ENCODE results near the gene DIRAS2.

The DIRAS2 gene

GRCh38 chr9:90641884-90642487 is 638 bp downstream of the DIRAS2 start:
- CTCF ChIA-PET, result interaction anchor here (0.6 kb wide), 1 partner anchor 801 kb away, joined by 4 read pairs; no protein-coding TSS in a partner anchor
- no peak for TF ChIP-seq ARNT (IDR thresholded peaks at IDR 0.05)
- POLR2A ChIA-PET, result no interaction called here
- DNase-seq (ENCODE audit: extremely low spot score), result no peak

DNA sequence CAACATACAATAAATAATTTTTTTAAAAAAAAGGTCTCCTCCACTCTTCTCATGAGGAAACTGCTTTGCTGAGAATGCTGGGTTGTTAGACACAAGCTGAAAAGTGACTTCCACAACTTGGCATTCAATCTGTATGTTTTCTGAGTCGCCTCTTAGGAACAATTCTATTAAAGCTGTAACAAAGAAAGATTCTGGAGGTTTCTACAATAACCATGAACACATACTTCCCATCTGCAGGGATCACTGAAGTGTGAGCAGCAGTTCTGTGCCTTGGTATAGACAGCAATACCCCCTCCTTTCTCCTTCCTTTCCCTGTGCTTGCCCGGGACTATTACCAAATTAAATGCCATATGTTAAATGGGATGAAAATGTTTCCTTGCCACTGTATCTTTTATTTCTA is 1.5 kb downstream of the DIRAS2 start:
- DNase-seq (ENCODE audit: extremely low spot score), result no peak
- ChIA-PET CTCF (no interaction called here), POLR2A (no interaction called here)
- TF ChIP-seq ELF4 (IDR thresholded peaks at IDR 0.05), result no peak
- no peak for TF ChIP-seq NFRKB (IDR thresholded peaks at IDR 0.05)
- no peak for TF ChIP-seq PKNOX1 (IDR thresholded peaks at IDR 0.05)
- no peak for TF ChIP-seq TARDBP (IDR thresholded peaks at IDR 0.05)
- TF ChIP-seq SUZ12 (IDR thresholded peaks at IDR 0.05), result no peak
- TF ChIP-seq FOXA1 (IDR thresholded peaks at IDR 0.05), result no peak
- TF ChIP-seq LEF1 (IDR thresholded peaks at IDR 0.05; ENCODE audit: borderline replicate concordance), result no peak
- no peak for TF ChIP-seq ZNF384 (IDR thresholded peaks at IDR 0.05)
- TF ChIP-seq L3MBTL2 (conservative IDR thresholded peaks at IDR 0.05), result no peak
- no peak for TF ChIP-seq BHLHE40 (IDR thresholded peaks at IDR 0.05; ENCODE audit: borderline replicate concordance)
- no peak for TF ChIP-seq FOXK2 (IDR thresholded peaks at IDR 0.05)
- no peak for TF ChIP-seq FOXM1 (IDR thresholded peaks at IDR 0.05; ENCODE audit: borderline replicate concordance)
- TF ChIP-seq CTBP1 (IDR thresholded peaks at IDR 0.05; ENCODE audit: borderline replicate concordance), result no peak
- TF ChIP-seq ARNT (IDR thresholded peaks at IDR 0.05), result no peak
- no peak for TF ChIP-seq HDGF (IDR thresholded peaks at IDR 0.05; ENCODE audit: borderline replicate concordance)
- TF ChIP-seq SP1 (IDR thresholded peaks at IDR 0.05), result no peak

- DNase-seq (ENCODE audit: extremely low spot score), result no peak
- no peak for TF ChIP-seq LEF1 (IDR thresholded peaks at IDR 0.05; ENCODE audit: borderline replicate concordance)
- TF ChIP-seq NFRKB (IDR thresholded peaks at IDR 0.05), result no peak
- TF ChIP-seq HDGF (IDR thresholded peaks at IDR 0.05; ENCODE audit: borderline replicate concordance), result no peak
- TF ChIP-seq PKNOX1 (IDR thresholded peaks at IDR 0.05), result no peak
- no peak for TF ChIP-seq FOXA1 (IDR thresholded peaks at IDR 0.05)
- TF ChIP-seq FOXK2 (IDR thresholded peaks at IDR 0.05), result no peak
- TF ChIP-seq SP1 (IDR thresholded peaks at IDR 0.05), result no peak
- no peak for TF ChIP-seq ELF4 (IDR thresholded peaks at IDR 0.05)
- no peak for TF ChIP-seq ARNT (IDR thresholded peaks at IDR 0.05)
- no peak for TF ChIP-seq ZNF384 (IDR thresholded peaks at IDR 0.05)
- ChIA-PET CTCF (no interaction called here), POLR2A (no interaction called here)
These were observed 2.3 kb downstream of the DIRAS2 start for GRCh38 chr9:90640361-90640760.

GRCh38 chr9:90637626-90638025 is 5.0 kb downstream of the DIRAS2 start:
- POLR2A ChIA-PET, result no interaction called here
- TF ChIP-seq PKNOX1 (IDR thresholded peaks at IDR 0.05), result no peak
- no peak for TF ChIP-seq BHLHE40 (IDR thresholded peaks at IDR 0.05; ENCODE audit: borderline replicate concordance)
- no peak for TF ChIP-seq SUZ12 (IDR thresholded peaks at IDR 0.05)
- no peak for TF ChIP-seq HDGF (IDR thresholded peaks at IDR 0.05; ENCODE audit: borderline replicate concordance)
- no peak for TF ChIP-seq LEF1 (IDR thresholded peaks at IDR 0.05; ENCODE audit: borderline replicate concordance)
- CTCF ChIA-PET, result no interaction called here
- no peak for DNase-seq (ENCODE audit: extremely low spot score)

GRCh38 chr9:90632647-90633207 is 9.9 kb downstream of the DIRAS2 start:
- POLR2A ChIA-PET, result no interaction called here
- no peak for DNase-seq (ENCODE audit: extremely low spot score)
- CTCF ChIA-PET, result no interaction called here
- no peak for TF ChIP-seq SUZ12 (IDR thresholded peaks at IDR 0.05)
- no peak for TF ChIP-seq NFRKB (IDR thresholded peaks at IDR 0.05)
- no peak for TF ChIP-seq PKNOX1 (IDR thresholded peaks at IDR 0.05)
- TF ChIP-seq SP1 (IDR thresholded peaks at IDR 0.05), result no peak
- TF ChIP-seq ARNT (IDR thresholded peaks at IDR 0.05), result no peak
- no peak for TF ChIP-seq FOXA1 (IDR thresholded peaks at IDR 0.05)
- no peak for TF ChIP-seq TARDBP (IDR thresholded peaks at IDR 0.05)
- no peak for TF ChIP-seq ZNF384 (IDR thresholded peaks at IDR 0.05)
- no peak for TF ChIP-seq FOXM1 (IDR thresholded peaks at IDR 0.05; ENCODE audit: borderline replicate concordance)
- no peak for TF ChIP-seq CTBP1 (IDR thresholded peaks at IDR 0.05; ENCODE audit: borderline replicate concordance)

GRCh38 chr9:90631964-90632363 is 10.7 kb downstream of the DIRAS2 start:
- ChIA-PET POLR2A (no interaction called here), CTCF (no interaction called here)
- TF ChIP-seq CTBP1 (IDR thresholded peaks at IDR 0.05; ENCODE audit: borderline replicate concordance), result no peak
- TF ChIP-seq ZNF384 (IDR thresholded peaks at IDR 0.05), result no peak
- no peak for TF ChIP-seq LEF1 (IDR thresholded peaks at IDR 0.05; ENCODE audit: borderline replicate concordance)
- TF ChIP-seq TARDBP (IDR thresholded peaks at IDR 0.05), result no peak
- TF ChIP-seq ELF4 (IDR thresholded peaks at IDR 0.05), result no peak
- TF ChIP-seq FOXM1 (IDR thresholded peaks at IDR 0.05; ENCODE audit: borderline replicate concordance), result no peak
- no peak for TF ChIP-seq FOXA1 (IDR thresholded peaks at IDR 0.05)
- no peak for TF ChIP-seq HDGF (IDR thresholded peaks at IDR 0.05; ENCODE audit: borderline replicate concordance)
- TF ChIP-seq L3MBTL2 (conservative IDR thresholded peaks at IDR 0.05), result no peak
- TF ChIP-seq NFRKB (IDR thresholded peaks at IDR 0.05), result no peak
- no peak for TF ChIP-seq SUZ12 (IDR thresholded peaks at IDR 0.05)
- TF ChIP-seq FOXK2 (IDR thresholded peaks at IDR 0.05), result no peak
- TF ChIP-seq SP1 (IDR thresholded peaks at IDR 0.05), result no peak
- no peak for DNase-seq (ENCODE audit: extremely low spot score)
